SK-N-SH (cell line): ENCODE results near the gene A1BG. TPM values are rescaled to one million over a fixed set of nuclear protein-coding genes. Genes with fewer than 3 reads are reported as not detected.

Experiments
- CTCF ChIA-PET: fragments of 300-600, 350-600 bp; formaldehyde crosslinking; extraction: SDS; loops from one replicate; lab custom pipeline; 2021; lab: Yijun Ruan, JAX
- POLR2A ChIA-PET: fragments of 350-600 bp; sonication (Branson Sonifier 250); formaldehyde crosslinking; extraction: SDS; loops from one replicate; lab custom pipeline; 2020; ENCODE audit warnings: antibody characterized with exemption, inconsistent platforms; lab: Yijun Ruan, JAX
- DNase-seq: peaks from one replicate; pipeline ENCODE4 v3.0.0; 2012
- H2AFZ ChIP-seq: fragments of 200-600 bp; sonication (generic); 2 replicates; pipeline ENCODE4 v1.8.1; 2016; ENCODE audit warnings: antibody characterized with exemption, mild to moderate bottlenecking, low read depth
- H3F3A ChIP-seq: fragments of 200-600 bp; sonication (generic); replicated peaks from 2 replicates; pipeline ENCODE3; 2016; ENCODE audit warnings: antibody characterized with exemption, mild to moderate bottlenecking; ENCODE audit not compliant: insufficient read depth
- H3K27ac ChIP-seq, 2 experiments: fragments of 200-500 bp in 1 of 2; fragments of 200-600 bp in 1 of 2; sonication (Bioruptor generic) in 1 of 2; sonication (generic), shearing (Covaris generic) in 1 of 2; 2 replicates each; pipeline versions ENCODE4 v1.5.1 to v1.6.1; 2014 to 2016; ENCODE audit warnings: low read depth in 2 of 2, inconsistent platforms in 1 of 2, low read length in 1 of 2, mild to moderate bottlenecking in 1 of 2, mixed read lengths in 1 of 2
- H3K27me3 ChIP-seq: fragments of 200-600 bp; sonication (generic), shearing (Covaris generic); 2 replicates; pipeline ENCODE4 v1.6.1; 2016; ENCODE audit warnings: mixed run types; ENCODE audit not compliant: insufficient read depth
- H3K36me3 ChIP-seq, 2 experiments: fragments of 200-500 bp in 1 of 2; fragments of 200-600 bp in 1 of 2; sonication (Bioruptor generic) in 1 of 2; sonication (generic) in 1 of 2; replicated peaks in 1 of 2; 2 replicates each; pipeline versions ENCODE3 to v1.5.1; 2014 to 2016; ENCODE audit warnings: low read length in 1 of 2, mild to moderate bottlenecking in 1 of 2; ENCODE audit not compliant: insufficient read depth in 2 of 2, control insufficient read depth in 1 of 2
- H3K4me1 ChIP-seq, 2 experiments: fragments of 200-500 bp in 1 of 2; fragments of 200-600 bp in 1 of 2; sonication (Bioruptor generic) in 1 of 2; sonication (generic), shearing (Covaris generic) in 1 of 2; 2 replicates each; pipeline versions ENCODE4 v1.5.1 to v1.6.1; 2014 to 2016; ENCODE audit warnings: low read depth in 1 of 2, low read length in 1 of 2, mixed run types in 1 of 2; ENCODE audit not compliant: insufficient read depth in 2 of 2, control insufficient read depth in 1 of 2
- H3K4me2 ChIP-seq: fragments of 200-600 bp; sonication (generic), shearing (Covaris generic); 2 replicates; pipeline ENCODE4 v1.6.1; 2017; ENCODE audit warnings: mixed run types
- H3K4me3 ChIP-seq, 2 experiments: fragments of 200-500 bp in 1 of 2; fragments of 200-600 bp in 1 of 2; sonication (Bioruptor generic) in 1 of 2; sonication (generic), shearing (Covaris generic) in 1 of 2; 2 replicates each; pipeline versions ENCODE4 v1.5.1 to v1.8.1; 2014 to 2016; ENCODE audit warnings: low read depth in 2 of 2, inconsistent platforms in 1 of 2, low read length in 1 of 2, mild to moderate bottlenecking in 1 of 2, mixed read lengths in 1 of 2, moderate library complexity in 1 of 2
- H3K79me2 ChIP-seq: fragments of 200-600 bp; sonication (generic); 2 replicates; pipeline ENCODE4 v1.8.1; 2017; ENCODE audit warnings: mild to moderate bottlenecking; ENCODE audit not compliant: insufficient read depth
- H3K9ac ChIP-seq: fragments of 200-600 bp; sonication (generic); 2 replicates; pipeline ENCODE4 v1.6.1; 2017; ENCODE audit warnings: mixed run types
- H3K9me2 ChIP-seq: fragments of 200-600 bp; sonication (generic); 2 replicates; pipeline ENCODE4 v1.6.1; 2017; ENCODE audit warnings: mixed run types
- H3K9me3 ChIP-seq: fragments of 200-600 bp; sonication (generic); 2 replicates; pipeline ENCODE4 v1.6.1; 2017; ENCODE audit warnings: mixed run types, mild to moderate bottlenecking, moderate library complexity
- H4K20me1 ChIP-seq: fragments of 200-600 bp; sonication (generic); 2 replicates; pipeline ENCODE4 v1.6.1; 2017; ENCODE audit warnings: mild to moderate bottlenecking, mixed run types; ENCODE audit not compliant: insufficient read depth
- CHD2 ChIP-seq: fragments of 150-350 bp; IDR thresholded peaks from 2 replicates; pipeline ENCODE4 v1.6.1; 2018; ENCODE audit warnings: low read length; ENCODE audit not compliant: partially characterized antibody
- CTCF ChIP-seq: fragments of 200-600 bp; sonication (generic); IDR thresholded peaks from 2 replicates; pipeline ENCODE4 v1.6.1; 2017; ENCODE audit warnings: antibody characterized with exemption, mild to moderate bottlenecking, moderate library complexity
- ELF1 ChIP-seq: IDR thresholded peaks from 2 replicates; pipeline ENCODE4 v1.4.0; 2012
- EZH2phosphoT487 ChIP-seq: fragments of 200-600 bp; sonication (generic); IDR thresholded peaks from 2 replicates; pipeline ENCODE4 v1.6.1; 2017; ENCODE audit warnings: low read depth, mixed run types, mild to moderate bottlenecking, antibody characterized with exemption, moderate library complexity, borderline replicate concordance
- FOSL2 ChIP-seq: IDR thresholded peaks from 2 replicates; pipeline ENCODE4 v1.4.0; 2012; ENCODE audit warnings: low read depth, mild to moderate bottlenecking, moderate library complexity, borderline replicate concordance
- FOXJ3 ChIP-seq: sonication (generic); formaldehyde crosslinking; IDR thresholded peaks from 2 replicates; pipeline ENCODE4 v1.5.1; 2020; ENCODE audit warnings: mild to moderate bottlenecking, missing genetic modification reagents
- GABPA ChIP-seq: IDR thresholded peaks from 2 replicates; pipeline ENCODE4 v1.4.0; 2012; ENCODE audit warnings: low read depth, mild to moderate bottlenecking
- GATA2 ChIP-seq: sonication (generic); formaldehyde crosslinking; IDR thresholded peaks from 2 replicates; pipeline ENCODE4 v1.5.0; 2020; ENCODE audit warnings: mild to moderate bottlenecking, missing genetic modification reagents
- IRF3 ChIP-seq: fragments of 150-350 bp; IDR thresholded peaks from 2 replicates; pipeline ENCODE4 v1.6.1; 2016; ENCODE audit warnings: mild to moderate bottlenecking, low read depth, low read length
- JUND ChIP-seq: IDR thresholded peaks from 2 replicates; pipeline ENCODE4 v1.4.0; 2012
- MAX ChIP-seq: IDR thresholded peaks from 2 replicates; pipeline ENCODE4 v1.4.0; 2012; ENCODE audit warnings: low read depth
- MXI1 ChIP-seq: IDR thresholded peaks from 2 replicates; pipeline ENCODE4 v1.6.1; 2012; ENCODE audit warnings: mild to moderate bottlenecking, low read depth, low read length, improper control_type of control experiment
- NFIC ChIP-seq: IDR thresholded peaks from 2 replicates; pipeline ENCODE4 v1.4.0; 2012; ENCODE audit warnings: borderline replicate concordance
- NRF1 ChIP-seq: IDR thresholded peaks from 2 replicates; pipeline ENCODE4 v1.6.1; 2012; ENCODE audit warnings: low read depth, mild to moderate bottlenecking, low read length
- POLR2AphosphoS5 ChIP-seq: IDR thresholded peaks from 2 replicates; pipeline ENCODE4 v1.6.1; 2012; ENCODE audit warnings: low read depth, low read length
- RAD21 ChIP-seq: IDR thresholded peaks from 2 replicates; pipeline ENCODE4 v1.6.1; 2012; ENCODE audit warnings: mild to moderate bottlenecking, low read length
- RCOR1 ChIP-seq: fragments of 150-350 bp; IDR thresholded peaks from 2 replicates; pipeline ENCODE4 v1.6.1; 2017; ENCODE audit warnings: antibody characterized with exemption, low read length
- REST ChIP-seq: IDR thresholded peaks from 2 replicates; pipeline ENCODE4 v1.6.1; 2012; ENCODE audit warnings: mild to moderate bottlenecking, low read depth, low read length, moderate library complexity
- RXRA ChIP-seq: IDR thresholded peaks from 2 replicates; pipeline ENCODE4 v1.4.0; 2012; ENCODE audit warnings: low read depth, mild to moderate bottlenecking, borderline replicate concordance
- SMC3 ChIP-seq: IDR thresholded peaks from 2 replicates; pipeline ENCODE4 v1.6.1; 2012; ENCODE audit warnings: low read depth, low read length, improper control_type of control experiment
- TAF1 ChIP-seq: IDR thresholded peaks from 2 replicates; pipeline ENCODE4 v1.6.1; 2012; ENCODE audit warnings: low read depth, mild to moderate bottlenecking, low read length, moderate library complexity, borderline replicate concordance
- TCF12 ChIP-seq: IDR thresholded peaks from 2 replicates; pipeline ENCODE4 v1.4.0; 2012
- USF1 ChIP-seq: IDR thresholded peaks from 2 replicates; pipeline ENCODE4 v1.4.0; 2012; ENCODE audit warnings: low read depth, borderline replicate concordance
- YY1 ChIP-seq: IDR thresholded peaks from 2 replicates; pipeline ENCODE4 v1.4.0; 2012; ENCODE audit warnings: low read depth, mild to moderate bottlenecking
- WGBS: methylation state at CpG from one replicate; pipeline ENCODE4 v1.1.6; 2017; ENCODE audit warnings: low lambda C conversion rate; 5-methylcytosine and 5-hydroxymethylcytosine counted together
- polyA plus RNA-seq, 3 experiments: library from polyadenylated mRNA; depleted of rRNA; stranded (reverse); fragments of >200 nt; gene quantifications; 2 replicates each; pipeline ENCODE4 v1.2.3, GENCODE V29; 2012

Gene A1BG
- polyA plus RNA-seq, 1 of the 3 experiments (the other 2 are of a cell fraction), result 62.6 TPM

GRCh38 chr19:58362272-58362994 lies 9.1 kb upstream of the A1BG start, which contains the start of gene ZNF497:
Gene ZNF497 (minus strand): TSS chr19:58362751. CDS start chr19:58357635, 5,116 bp downstream.
- no peaks in the 10 kb centered on the region for H3K9me3 ChIP-seq
- peaks cover 0 to 8% of the 10 kb centered on the region in 2 experiments; a peak in 2 of 4 replicates for H3K4me1 ChIP-seq
- no peaks in the 10 kb centered on the region for H4K20me1 ChIP-seq
- 2% methylated on average over 15 of the region's 74 CpGs for WGBS
- peak within 1 kb of the TSS; percentile 77 to 95 for H3K4me3 ChIP-seq
- peaks cover 23% of the 10 kb centered on the region for H3F3A ChIP-seq
- no peaks in the 10 kb centered on the region for H3K9me2 ChIP-seq
- peak within 1 kb of the TSS; percentile 99 for H2AFZ ChIP-seq
- ChIA-PET POLR2A (interaction anchor here (0.6 to 3.2 kb wide), 20 partner anchors 9 to 192 kb away, joined by 3 to 34 read pairs (median 6); partner anchors contain the start of genes A1BG, CHMP2A, ZBTB45 and ZNF132), CTCF (interaction anchor here (0.6 to 2.5 kb wide), 8 partner anchors 9 to 157 kb away, joined by 3 to 12 read pairs (median 3); partner anchors contain the start of genes A1BG, ZBTB45 and ZSCAN22)
- no peaks in the 10 kb centered on the region for H3K79me2 ChIP-seq
- H3K27me3 ChIP-seq, result no peaks in the 10 kb centered on the region
- peak within 1 kb of the TSS; percentile 97 to 98 for H3K27ac ChIP-seq
- peak within 1 kb of the TSS; percentile 97 for H3K9ac ChIP-seq
- H3K36me3 ChIP-seq, result no peaks in the 10 kb centered on the region
- DNase-seq, result peak; percentile 99
- H3K4me2 ChIP-seq, result peak within 1 kb of the TSS; percentile 98
- TF ChIP-seq JUND, result no peak
- TF ChIP-seq YY1, result peak; percentile 81; the same call in 1 of the 2 replicates
- no peak; the same call in none of the 2 replicates for TF ChIP-seq MAX
- TF ChIP-seq TAF1, result peak; percentile 89
- no peak for TF ChIP-seq RXRA
- TF ChIP-seq TCF12, result no peak
- TF ChIP-seq GATA2 (CRISPR knock-in tag), result no peak
- peak; percentile 99 for TF ChIP-seq MXI1
- TF ChIP-seq CHD2, result peak; percentile 49
- TF ChIP-seq FOSL2, result no peak
- no peak for TF ChIP-seq RCOR1
- peak; percentile 70 for TF ChIP-seq ELF1
- no peak for TF ChIP-seq CTCF
- TF ChIP-seq RAD21, result no peak
- no peak for TF ChIP-seq NFIC
- TF ChIP-seq FOXJ3 (CRISPR knock-in tag), result no peak
- no peak for TF ChIP-seq EZH2phosphoT487
- TF ChIP-seq IRF3, result no peak
- TF ChIP-seq REST, result peak; percentile 34; the same call in 1 of the 2 replicates
- TF ChIP-seq NRF1, result peak; percentile 90
- 0 out of 2 replicates have a peak, but pooled peaks have one; percentile 3 for TF ChIP-seq SMC3
- peak; percentile 88 for TF ChIP-seq GABPA
- TF ChIP-seq POLR2AphosphoS5, result peak; percentile 83
- TF ChIP-seq USF1, result peak; percentile 10; the same call in 1 of the 2 replicates
